Activated T-helper 1 cell treated with anti-CD3 and anti-CD28 coated beads, Interleukin-12 subunit alpha, Interleukin-12 subunit beta, Interleukin-2, Interleukin-4 antibody, amounts not matched to agents 30 ng/mL and 10 ng/mL and 1 ng/mL, durations not matched to agents 14 hours and 24 hours and 36 hours (primary cell): ENCODE results near the gene C11orf98. TPM values are rescaled to one million over a fixed set of nuclear protein-coding genes. Genes with fewer than 3 reads are reported as not detected.
"Not testable (repeated sequence)": the region's sequence is repeated elsewhere in the genome, so short reads cannot be mapped to it uniquely, and the experiment has no call there.

Experiments
- DNase-seq: peaks from one replicate; pipeline ENCODE4 v3.0.0; 2021; ENCODE audit warnings: low spot score
- H3K27ac Mint-ChIP-seq: one replicate; pipeline ENCODE4 v1.8.0; 2021; ENCODE audit warnings: mild to moderate bottlenecking, mixed read lengths
- H3K27me3 Mint-ChIP-seq: one replicate; pipeline ENCODE4 v1.8.0; 2022; ENCODE audit warnings: mild to moderate bottlenecking, moderate library complexity, mixed read lengths; ENCODE audit not compliant: insufficient read depth
- H3K36me3 Mint-ChIP-seq: one replicate; pipeline ENCODE4 v1.8.0; 2021; ENCODE audit warnings: low read depth, mixed read lengths
- H3K4me1 Mint-ChIP-seq: one replicate; pipeline ENCODE4 v1.8.0; 2021; ENCODE audit warnings: low read depth, mixed read lengths
- H3K4me3 Mint-ChIP-seq: one replicate; pipeline ENCODE4 v1.8.0; 2021; ENCODE audit warnings: mild to moderate bottlenecking, moderate library complexity, mixed read lengths
- H3K9me3 Mint-ChIP-seq: one replicate; pipeline ENCODE4 v1.8.0; 2021; ENCODE audit warnings: mixed read lengths
- intact Hi-C: fragments of 100-400 bp; cut with micrococcal nuclease; formaldehyde crosslinking; loops from one replicate; pipeline ENCODE4 v1.15.1; 2024
- total RNA-seq: library from RNA; stranded (reverse); gene quantifications from 2 replicates; pipeline ENCODE4 v1.2.3, GENCODE V29; 2022

C11orf98 gene
- total RNA-seq, 1 donor from 2014 or later: 151 TPM

GRCh38 chr11:62645671-62645945, 19.4 kb downstream of the C11orf98 start:
- intact Hi-C loops: no loop called here
- Mint-ChIP-seq H3K27me3 (no peaks in the 10 kb centered on the region), H3K27ac (peak overlapping the region; percentile 98), H3K9me3 (no peaks in the 10 kb centered on the region), H3K36me3 (peaks cover 15% of the 10 kb centered on the region), H3K4me3 (peak overlapping the region; percentile 100), H3K4me1 (peaks cover 31% of the 10 kb centered on the region)
- no peak for DNase-seq

DNA sequence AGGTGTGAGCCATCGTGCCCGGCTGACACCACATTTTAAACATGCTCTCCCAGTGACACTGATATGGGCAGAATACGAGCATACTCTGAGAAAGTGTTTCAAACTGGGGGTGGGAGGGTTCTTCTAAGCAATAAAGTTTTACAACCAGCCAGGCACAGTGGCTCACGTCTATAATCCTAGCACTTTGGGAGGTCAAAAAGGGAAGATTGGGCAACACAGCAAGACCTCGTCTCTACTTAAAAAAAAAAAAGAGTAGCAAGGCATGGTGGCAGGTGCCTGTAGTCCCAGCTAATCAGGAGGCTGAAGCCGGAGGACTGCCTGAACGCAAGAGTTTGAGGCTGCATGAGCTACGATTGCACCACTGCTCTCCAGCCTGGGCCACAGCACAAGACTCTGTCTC, 20.8 kb downstream of the C11orf98 start:
- H3K27ac Mint-ChIP-seq: no peak overlapping the region
- no peaks in the 10 kb centered on the region for H3K27me3 Mint-ChIP-seq
- no peaks in the 10 kb centered on the region for H3K9me3 Mint-ChIP-seq
- no peak for DNase-seq
- peaks cover 39% of the 10 kb centered on the region for H3K4me1 Mint-ChIP-seq
- peak overlapping the region; percentile 71 for H3K4me3 Mint-ChIP-seq
- intact Hi-C loops: no loop called here
- peaks cover 20% of the 10 kb centered on the region for H3K36me3 Mint-ChIP-seq

DNA sequence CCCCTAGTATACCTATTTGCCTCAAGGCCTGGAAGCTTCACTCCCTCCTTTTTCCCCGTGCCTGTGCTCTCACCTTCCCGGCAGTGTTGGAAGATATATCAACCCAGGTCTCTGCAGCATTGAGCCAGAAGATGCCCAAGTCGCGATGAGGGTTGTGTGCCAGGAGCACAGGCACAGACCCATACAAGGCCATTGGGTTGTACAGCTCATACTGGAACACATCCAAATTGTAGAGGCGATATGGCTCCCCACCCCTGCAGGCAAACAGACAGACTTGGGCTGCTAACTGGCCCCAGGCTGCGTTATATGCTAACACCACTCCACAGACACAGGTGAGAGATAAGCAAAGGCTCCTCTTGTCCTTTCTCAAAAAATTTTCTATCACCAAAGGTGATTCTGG, 32.5 kb downstream of the C11orf98 start:
- intact Hi-C loops: no loop called here
- DNase-seq: no peak
- H3K9me3 Mint-ChIP-seq: no peaks in the 10 kb centered on the region
- peaks cover 68% of the 10 kb centered on the region for H3K36me3 Mint-ChIP-seq
- H3K27me3 Mint-ChIP-seq: no peaks in the 10 kb centered on the region
- no peak overlapping the region for H3K27ac Mint-ChIP-seq
- no peak overlapping the region for H3K4me3 Mint-ChIP-seq
- peaks cover 20% of the 10 kb centered on the region for H3K4me1 Mint-ChIP-seq

DNA sequence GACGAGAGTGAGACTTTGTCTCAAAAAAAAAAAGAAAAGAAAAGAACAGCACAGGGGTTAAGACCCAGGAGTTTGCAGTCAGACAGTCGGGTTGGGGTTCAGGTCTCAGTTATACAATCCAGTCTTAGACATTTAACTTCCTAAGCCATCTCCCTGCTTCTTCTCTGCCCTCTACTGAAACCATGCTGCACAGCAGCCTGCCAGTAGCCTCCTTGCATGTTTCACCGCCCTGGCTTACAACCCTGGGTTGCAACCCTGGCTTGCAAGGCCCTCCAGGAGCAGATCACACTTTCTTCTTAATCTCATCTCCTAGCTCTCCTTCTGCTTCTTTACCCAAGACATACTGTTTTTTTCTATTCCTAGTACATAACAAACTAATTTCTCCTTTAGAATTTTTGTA, 37.3 kb downstream of the C11orf98 start:
- H3K36me3 Mint-ChIP-seq: peaks cover 62% of the 10 kb centered on the region
- no peaks in the 10 kb centered on the region for H3K9me3 Mint-ChIP-seq
- intact Hi-C loops: no loop called here
- DNase-seq: no peak
- H3K4me1 Mint-ChIP-seq: no peaks in the 10 kb centered on the region
- H3K4me3 Mint-ChIP-seq: no peak overlapping the region
- H3K27ac Mint-ChIP-seq: no peak overlapping the region
- no peaks in the 10 kb centered on the region for H3K27me3 Mint-ChIP-seq

GRCh38 chr11:62622476-62623089, 42.4 kb downstream of the C11orf98 start:
- peaks cover 25% of the 10 kb centered on the region for H3K4me1 Mint-ChIP-seq
- no peak for DNase-seq
- H3K9me3 Mint-ChIP-seq: no peaks in the 10 kb centered on the region
- intact Hi-C loops: loop anchor here (1.0 to 5.0 kb wide), 8 partner anchors 10 to 220 kb away; partner anchors contain the start of genes C11orf98, CSKMT, EML3 and GANAB
- peaks cover 38% of the 10 kb centered on the region for H3K36me3 Mint-ChIP-seq
- H3K27ac Mint-ChIP-seq: peak overlapping the region; percentile 96
- peak overlapping the region; percentile 82 for H3K4me3 Mint-ChIP-seq
- no peaks in the 10 kb centered on the region for H3K27me3 Mint-ChIP-seq

DNA sequence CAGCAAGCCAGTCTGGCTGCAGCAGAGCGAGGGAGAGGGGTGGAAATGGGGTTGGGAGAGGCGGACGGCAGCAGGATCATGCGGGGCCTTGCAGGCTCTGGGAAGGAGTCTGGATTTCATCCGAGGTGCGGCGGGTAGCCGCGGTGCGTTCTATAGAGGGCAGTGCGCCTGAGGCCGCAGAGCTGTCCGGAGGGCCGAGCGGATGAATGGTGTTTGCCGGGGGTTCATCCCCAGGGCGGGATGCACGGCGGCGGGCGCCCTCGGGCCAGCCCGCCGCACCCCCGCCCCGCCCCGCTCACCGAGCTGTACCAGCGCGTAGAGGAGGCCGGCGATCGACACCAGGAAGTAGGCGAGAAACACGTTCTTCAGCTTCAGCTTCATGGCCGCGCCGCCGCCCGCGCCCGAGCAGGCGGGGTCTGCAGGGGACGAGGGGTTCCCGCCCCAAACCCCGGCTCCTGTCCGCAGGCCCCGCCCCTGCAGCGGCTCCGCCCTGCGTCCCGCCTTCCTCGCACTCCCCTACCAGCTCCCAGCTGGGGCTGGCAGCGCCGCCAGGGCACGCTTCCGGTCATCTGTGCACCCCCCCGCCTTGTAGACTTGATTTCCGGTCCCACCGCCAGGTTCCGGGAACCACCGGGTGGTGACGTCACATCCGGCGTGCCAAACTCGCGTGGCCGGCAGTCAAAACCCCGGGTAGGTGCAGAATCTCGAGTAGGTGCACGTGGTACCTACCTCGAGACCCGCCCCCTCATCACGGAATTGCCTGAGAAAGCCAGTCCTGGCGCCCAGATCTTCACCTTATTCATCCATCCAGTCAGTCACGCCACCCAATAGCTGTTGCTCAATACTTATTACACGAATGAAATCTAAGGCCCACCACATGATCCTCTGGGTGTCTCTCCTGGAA, 43.2 kb downstream of the C11orf98 start, which contains the start of gene B3GAT3:
Gene B3GAT3, minus strand, starts transcription at position 420 of the 904 bp plus-strand sequence. Its CDS starts 39 bp downstream, at position 381.
- peaks cover 25% of the 10 kb centered on the region for H3K4me1 Mint-ChIP-seq
- H3K4me3 Mint-ChIP-seq: peak within 1 kb of the TSS; percentile 95
- peaks cover 35% of the 10 kb centered on the region for H3K36me3 Mint-ChIP-seq
- no peaks in the 10 kb centered on the region for H3K9me3 Mint-ChIP-seq
- H3K27me3 Mint-ChIP-seq: no peaks in the 10 kb centered on the region
- intact Hi-C loops: loop anchor here (1.0 to 5.0 kb wide), 8 partner anchors 10 to 220 kb away; partner anchors contain the start of genes C11orf98, CSKMT, EML3 and GANAB
- DNase-seq: peak; percentile 96
- peak within 1 kb of the TSS; percentile 96 for H3K27ac Mint-ChIP-seq

DNA sequence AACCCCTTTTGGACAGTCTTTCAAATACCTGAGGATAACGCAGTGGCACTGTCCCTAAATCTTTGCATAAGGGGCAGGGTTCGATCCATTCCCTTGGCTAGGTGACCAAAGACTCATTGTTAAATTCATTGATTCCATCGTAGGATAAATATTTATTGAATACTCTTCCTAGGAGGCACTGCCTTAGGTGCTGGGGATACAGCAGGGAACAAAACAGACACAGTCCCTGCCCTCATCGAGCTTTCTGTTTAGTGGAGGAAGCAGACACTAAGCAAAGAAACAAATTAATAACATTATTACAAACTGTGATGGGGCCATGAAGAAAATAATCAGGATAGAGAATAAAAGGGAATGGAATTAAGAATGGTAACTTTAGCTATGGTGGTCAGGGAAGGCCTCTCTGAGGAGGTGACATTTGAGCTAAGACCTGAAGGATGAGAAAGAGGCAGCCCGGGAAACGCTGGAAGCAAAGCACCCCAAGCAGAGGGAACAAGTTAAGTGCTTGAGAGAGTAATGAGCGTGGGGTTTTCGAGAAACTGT, 43.9 kb downstream of the C11orf98 start:
- Mint-ChIP-seq H3K4me1 (peaks cover 25% of the 10 kb centered on the region), H3K27me3 (no peaks in the 10 kb centered on the region), H3K9me3 (no peaks in the 10 kb centered on the region), H3K4me3 (peak overlapping the region; percentile 95), H3K36me3 (peaks cover 35% of the 10 kb centered on the region), H3K27ac (peak overlapping the region; percentile 92)
- DNase-seq: no peak
- intact Hi-C loops: loop anchor here (5.0 kb wide), 1 partner anchor 221 kb away; no protein-coding TSS in a partner anchor

GRCh38 chr11:62616957-62617356, 48.1 kb downstream of the C11orf98 start:
- peaks cover 35% of the 10 kb centered on the region for H3K4me1 Mint-ChIP-seq
- H3K36me3 Mint-ChIP-seq: peaks cover 24% of the 10 kb centered on the region
- DNase-seq, H3K27me3 Mint-ChIP-seq, intact Hi-C loops, H3K27ac Mint-ChIP-seq, H3K4me3 Mint-ChIP-seq, H3K9me3 Mint-ChIP-seq: not testable (repeated sequence)

- Mint-ChIP-seq H3K9me3 (no peaks in the 10 kb centered on the region), H3K27me3 (no peaks in the 10 kb centered on the region), H3K27ac (no peak overlapping the region), H3K36me3 (peaks cover 16% of the 10 kb centered on the region), H3K4me3 (no peak overlapping the region), H3K4me1 (peaks cover 27% of the 10 kb centered on the region)
- intact Hi-C loops: no loop called here
- DNase-seq: no peak
Measured at GRCh38 chr11:62615521-62615920, 49.5 kb downstream of the C11orf98 start.

- Mint-ChIP-seq H3K4me3 (peak overlapping the region; percentile 72), H3K4me1 (peaks cover 34% of the 10 kb centered on the region), H3K27me3 (no peaks in the 10 kb centered on the region), H3K9me3 (no peaks in the 10 kb centered on the region), H3K36me3 (peaks cover 18% of the 10 kb centered on the region), H3K27ac (peak overlapping the region; percentile 86)
- intact Hi-C loops: loop anchor here (5.0 kb wide), 1 partner anchor 138 kb away; the partner anchor contains the start of gene ZBTB3
- no peak for DNase-seq
Measured at GRCh38 chr11:62614275-62614674, 50.7 kb downstream of the C11orf98 start.

DNA sequence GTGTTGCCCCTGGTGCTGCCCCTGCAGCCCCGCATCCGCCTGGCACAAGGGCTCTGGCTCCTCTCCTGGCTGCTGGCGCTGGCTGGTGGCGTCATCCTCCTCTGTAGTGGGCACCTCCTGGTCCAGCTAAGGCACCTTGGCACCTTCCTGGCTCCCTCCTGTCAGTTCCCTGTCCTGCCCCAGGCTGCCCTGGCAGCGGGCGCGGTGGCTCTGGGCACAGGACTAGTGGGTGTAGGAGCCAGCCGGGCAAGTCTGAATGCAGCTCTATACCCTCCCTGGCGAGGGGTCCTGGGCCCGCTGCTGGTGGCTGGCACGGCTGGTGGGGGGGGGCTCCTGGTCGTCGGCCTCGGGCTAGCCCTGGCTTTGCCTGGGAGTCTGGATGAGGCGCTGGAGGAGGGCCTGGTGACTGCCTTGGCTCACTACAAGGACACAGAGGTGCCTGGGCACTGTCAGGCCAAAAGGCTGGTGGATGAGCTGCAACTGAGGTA, 51.7 kb downstream of the C11orf98 start:
- intact Hi-C loops: loop anchor here (2.0 to 5.0 kb wide), 2 partner anchors 51 to 139 kb away; partner anchors contain the start of genes C11orf98, CSKMT and ZBTB3
- DNase-seq: no peak
- Mint-ChIP-seq H3K27me3 (no peaks in the 10 kb centered on the region), H3K36me3 (peaks cover 14% of the 10 kb centered on the region), H3K4me1 (peaks cover 32% of the 10 kb centered on the region), H3K27ac (peak overlapping the region; percentile 83), H3K9me3 (no peaks in the 10 kb centered on the region), H3K4me3 (peak overlapping the region; percentile 63)
